Measurements from ENCODE around the gene CXCL1.

The CXCL1 gene

GRCh38 chr4:73839715-73840114 is 29.5 kb upstream of the CXCL1 start:
- TF ChIP-seq CTCF (IDR thresholded peaks at IDR 0.05; ENCODE audit: insufficient read depth, low read length), result no peak
- no peak for TF ChIP-seq GABPA (IDR thresholded peaks at IDR 0.05; ENCODE audit: low read depth)
- no peak for TF ChIP-seq POLR2AphosphoS5 (IDR thresholded peaks at IDR 0.05; ENCODE audit: low read depth)
- TF ChIP-seq REST (IDR thresholded peaks at IDR 0.05; ENCODE audit: insufficient replicate concordance, low read depth), result no peak
- TF ChIP-seq SPI1 (IDR thresholded peaks at IDR 0.05; ENCODE audit: borderline replicate concordance, low read depth), result no peak
- no peaks in the 10 kb centered on the region for H3K27me3 ChIP-seq (ENCODE audit: insufficient read depth, poor library complexity, severe bottlenecking)
- no peak overlapping the region for H3K4me3 ChIP-seq (replicated peaks; ENCODE audit: insufficient read depth, low read length)
- no peak for DNase-seq (ENCODE audit: low read depth in 1 of 2, low spot score in 1 of 2)
- no peak overlapping the region for H3K27ac ChIP-seq (replicated peaks)

- TF ChIP-seq SPI1 (IDR thresholded peaks at IDR 0.05; ENCODE audit: borderline replicate concordance, low read depth) (no peak), POLR2AphosphoS5 (IDR thresholded peaks at IDR 0.05; ENCODE audit: low read depth) (no peak), CTCF (IDR thresholded peaks at IDR 0.05; ENCODE audit: insufficient read depth, low read length) (no peak), REST (IDR thresholded peaks at IDR 0.05; ENCODE audit: insufficient replicate concordance, low read depth) (no peak), GABPA (IDR thresholded peaks at IDR 0.05; ENCODE audit: low read depth) (no peak)
- no peak overlapping the region for H3K27ac ChIP-seq (replicated peaks)
- H3K4me3 ChIP-seq (replicated peaks; ENCODE audit: insufficient read depth, low read length), result no peak overlapping the region
- DNase-seq (ENCODE audit: low read depth in 1 of 2, low spot score in 1 of 2), result no peak
- no peaks in the 10 kb centered on the region for H3K27me3 ChIP-seq (ENCODE audit: insufficient read depth, poor library complexity, severe bottlenecking)
Measured at GRCh38 chr4:73841243-73841925, 27.8 kb upstream of the CXCL1 start.

- TF ChIP-seq GABPA (IDR thresholded peaks at IDR 0.05; ENCODE audit: low read depth), result no peak
- no peak for TF ChIP-seq REST (IDR thresholded peaks at IDR 0.05; ENCODE audit: insufficient replicate concordance, low read depth)
- TF ChIP-seq POLR2AphosphoS5 (IDR thresholded peaks at IDR 0.05; ENCODE audit: low read depth), result no peak
- no peak for TF ChIP-seq SPI1 (IDR thresholded peaks at IDR 0.05; ENCODE audit: borderline replicate concordance, low read depth)
- no peak for TF ChIP-seq CTCF (IDR thresholded peaks at IDR 0.05; ENCODE audit: insufficient read depth, low read length)
- no peak overlapping the region for H3K27ac ChIP-seq (replicated peaks)
- no peak overlapping the region for H3K4me3 ChIP-seq (replicated peaks; ENCODE audit: insufficient read depth, low read length)
- DNase-seq (ENCODE audit: low read depth in 1 of 2, low spot score in 1 of 2), result no peak
- no peaks in the 10 kb centered on the region for H3K27me3 ChIP-seq (ENCODE audit: insufficient read depth, poor library complexity, severe bottlenecking)
Measured at GRCh38 chr4:73842696-73843095, 26.5 kb upstream of the CXCL1 start.

Measured in HL-60 (cell line).